ENCODE measurements around the gene TJP1.

DNA sequence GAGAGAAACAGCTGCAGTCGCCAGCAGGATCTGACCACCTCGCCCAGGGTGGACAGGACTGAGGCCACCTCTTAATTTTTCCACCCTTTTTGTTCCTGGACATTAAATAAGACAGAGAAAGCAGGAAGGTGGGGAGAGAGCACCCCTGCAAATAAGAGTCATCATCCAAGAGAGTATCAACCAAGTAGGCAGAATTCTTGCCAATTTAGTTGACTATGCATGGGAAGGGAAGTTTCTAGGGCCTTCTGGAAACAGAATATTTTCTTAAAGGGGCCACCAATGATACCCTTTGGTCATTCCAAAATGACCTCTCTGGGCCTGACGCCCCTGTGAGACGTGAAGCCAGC, 136.2 kb downstream of the TJP1 start:
- TF ChIP-seq, protein P1, sequence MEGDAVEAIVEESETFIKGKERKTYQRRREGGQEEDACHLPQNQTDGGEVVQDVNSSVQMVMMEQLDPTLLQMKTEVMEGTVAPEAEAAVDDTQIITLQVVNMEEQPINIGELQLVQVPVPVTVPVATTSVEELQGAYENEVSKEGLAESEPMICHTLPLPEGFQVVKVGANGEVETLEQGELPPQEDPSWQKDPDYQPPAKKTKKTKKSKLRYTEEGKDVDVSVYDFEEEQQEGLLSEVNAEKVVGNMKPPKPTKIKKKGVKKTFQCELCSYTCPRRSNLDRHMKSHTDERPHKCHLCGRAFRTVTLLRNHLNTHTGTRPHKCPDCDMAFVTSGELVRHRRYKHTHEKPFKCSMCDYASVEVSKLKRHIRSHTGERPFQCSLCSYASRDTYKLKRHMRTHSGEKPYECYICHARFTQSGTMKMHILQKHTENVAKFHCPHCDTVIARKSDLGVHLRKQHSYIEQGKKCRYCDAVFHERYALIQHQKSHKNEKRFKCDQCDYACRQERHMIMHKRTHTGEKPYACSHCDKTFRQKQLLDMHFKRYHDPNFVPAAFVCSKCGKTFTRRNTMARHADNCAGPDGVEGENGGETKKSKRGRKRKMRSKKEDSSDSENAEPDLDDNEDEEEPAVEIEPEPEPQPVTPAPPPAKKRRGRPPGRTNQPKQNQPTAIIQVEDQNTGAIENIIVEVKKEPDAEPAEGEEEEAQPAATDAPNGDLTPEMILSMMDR (IDR thresholded peaks at IDR 0.05): no peak
- no peak for TF ChIP-seq EP300 (IDR thresholded peaks at IDR 0.05)
- TF ChIP-seq POLR2AphosphoS5 (IDR thresholded peaks at IDR 0.05): no peak

All from gastroesophageal sphincter (tissue), 3 donors.